Mesodermal cell (in vitro differentiated cells): ENCODE results near the gene MYH7.

Source experiments
- H3K27ac ChIP-seq: 2 replicates; pipeline ENCODE4 v1.7.0; 2013; ENCODE audit warnings: mild to moderate bottlenecking, low read depth, low read length, moderate library complexity; ENCODE audit not compliant: severe bottlenecking
- H3K36me3 ChIP-seq: 2 replicates; pipeline ENCODE4 v1.7.1; 2013; ENCODE audit warnings: mild to moderate bottlenecking, low read length, moderate library complexity; ENCODE audit not compliant: control insufficient read depth, insufficient read depth
- H3K4me1 ChIP-seq: one replicate; pipeline ENCODE4 v1.7.1; 2013; ENCODE audit warnings: mild to moderate bottlenecking, low read length; ENCODE audit not compliant: insufficient read depth, control insufficient read depth, poor library complexity, severe bottlenecking
- H3K4me3 ChIP-seq: 2 replicates; pipeline ENCODE4 v1.7.0; 2013; ENCODE audit warnings: low read length, control low read depth, mild to moderate bottlenecking; ENCODE audit not compliant: insufficient read depth, poor library complexity, severe bottlenecking; ENCODE audit errors: extremely low read depth
- H3K9me3 ChIP-seq: 2 replicates; pipeline ENCODE4 v1.7.1; 2013; ENCODE audit warnings: mild to moderate bottlenecking, low read length, moderate library complexity; ENCODE audit not compliant: control insufficient read depth
- WGBS, 2 experiments: methylation state at CpG; one replicate each; pipeline ENCODE4 v1.1.5; 2013; ENCODE audit warnings: missing lambda C conversion rate in 2 of 2; ENCODE audit not compliant: insufficient coverage in 2 of 2; 5-methylcytosine and 5-hydroxymethylcytosine counted together

The MYH7 gene

DNA sequence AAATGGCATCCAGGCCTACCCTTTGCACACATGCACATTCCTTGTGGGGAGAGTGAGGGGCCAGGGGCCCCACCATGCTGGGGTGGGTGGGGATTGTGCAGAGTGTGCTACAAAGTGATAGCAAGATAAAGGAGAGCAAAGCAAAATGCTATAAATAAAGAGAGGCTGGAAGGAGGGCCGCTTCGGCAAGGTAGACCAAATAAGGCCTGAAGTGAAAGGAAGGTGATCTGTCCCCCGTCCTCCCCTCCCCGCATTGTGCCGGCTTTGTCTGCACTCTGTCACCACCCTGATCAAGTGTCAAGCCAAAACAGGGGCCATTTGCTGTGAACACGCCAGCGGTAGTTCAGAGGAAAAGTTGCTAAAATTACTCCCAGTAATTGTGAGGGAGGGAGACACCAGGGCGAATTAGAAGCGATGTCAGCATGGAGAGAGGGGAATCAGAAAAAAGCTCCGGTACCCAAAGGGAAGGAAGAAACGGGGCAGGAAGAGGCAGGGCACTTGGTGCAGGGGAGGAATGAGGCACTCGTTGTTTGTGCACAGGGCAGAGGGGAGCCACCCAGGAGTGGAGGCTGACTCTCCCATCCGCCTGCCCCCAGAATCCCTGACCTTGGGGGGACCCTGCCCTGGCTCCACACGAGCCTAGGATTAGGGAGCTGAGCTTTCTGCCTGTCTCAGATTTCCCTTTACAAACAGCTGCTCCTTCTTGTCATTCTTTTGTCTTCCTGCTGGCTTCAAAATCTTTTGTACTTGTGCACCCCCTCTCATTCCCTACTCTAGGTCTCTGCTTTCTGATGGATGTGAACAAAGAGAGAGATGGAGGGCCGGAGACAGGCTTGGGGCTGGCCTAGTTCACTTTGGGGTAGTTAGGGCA, 2.9 kb upstream of the MYH7 start:
- no peaks in the 10 kb centered on the region for H3K36me3 ChIP-seq
- peaks cover 24% of the 10 kb centered on the region for H3K4me1 ChIP-seq
- H3K4me3 ChIP-seq = no peak overlapping the region
- H3K9me3 ChIP-seq = no peaks in the 10 kb centered on the region
- 63 to 75% methylated on average over 11 to 12 of the region's 15 CpGs for WGBS, 2 experiments
- H3K27ac ChIP-seq = no peak overlapping the region

DNA sequence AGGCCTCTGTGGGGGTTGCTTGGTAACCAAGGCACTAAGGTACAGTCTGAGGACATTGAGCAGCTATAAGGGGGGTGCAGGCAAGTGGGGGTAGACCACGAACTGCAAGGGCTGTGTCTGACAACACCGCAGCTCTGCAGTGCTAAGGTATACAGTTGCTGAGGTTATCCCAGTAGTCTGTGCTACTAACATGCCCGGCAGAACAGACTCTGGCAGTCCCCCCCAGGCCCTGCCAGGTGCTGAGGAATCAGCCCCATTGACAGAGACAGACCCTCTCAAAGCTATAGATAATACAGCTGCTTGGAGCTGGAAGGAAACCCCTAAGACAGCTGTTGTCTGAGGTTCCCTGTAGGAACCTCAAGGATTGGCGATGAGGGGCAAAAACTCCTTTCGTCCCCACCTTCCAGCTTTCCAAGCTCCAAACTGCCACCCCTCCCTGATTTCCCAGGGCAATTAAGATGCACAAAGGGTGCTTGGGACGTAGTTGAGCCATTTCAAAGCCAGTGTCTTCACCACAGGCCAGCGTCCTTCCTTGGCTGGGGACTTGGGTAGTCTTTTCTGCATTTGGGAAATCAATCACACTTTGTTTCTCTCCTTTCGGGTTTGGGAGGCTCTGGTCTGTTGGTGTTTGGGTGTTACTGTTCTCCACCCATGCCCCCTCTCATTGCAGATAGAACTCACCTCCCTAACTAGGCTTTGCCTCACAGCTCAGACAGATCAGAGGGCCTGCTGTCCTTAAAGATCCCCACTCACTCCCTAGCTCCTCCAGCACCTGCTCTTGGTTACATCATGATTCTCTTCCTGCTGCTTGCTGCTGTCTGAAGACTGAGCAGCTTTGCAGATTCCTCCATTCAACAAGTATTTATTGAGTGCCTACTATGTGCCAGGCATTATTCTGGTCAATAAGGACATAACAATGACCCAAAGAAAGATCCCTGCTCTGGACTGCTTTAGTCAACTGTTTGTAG, 2.0 kb upstream of the MYH7 start:
- H3K27ac ChIP-seq = no peak overlapping the region
- 89 to 92% methylated on average over 6 of the region's 8 CpGs for WGBS, 2 experiments
- no peaks in the 10 kb centered on the region for H3K9me3 ChIP-seq
- no peak overlapping the region for H3K4me3 ChIP-seq
- H3K4me1 ChIP-seq = peaks cover 22% of the 10 kb centered on the region
- no peaks in the 10 kb centered on the region for H3K36me3 ChIP-seq

DNA sequence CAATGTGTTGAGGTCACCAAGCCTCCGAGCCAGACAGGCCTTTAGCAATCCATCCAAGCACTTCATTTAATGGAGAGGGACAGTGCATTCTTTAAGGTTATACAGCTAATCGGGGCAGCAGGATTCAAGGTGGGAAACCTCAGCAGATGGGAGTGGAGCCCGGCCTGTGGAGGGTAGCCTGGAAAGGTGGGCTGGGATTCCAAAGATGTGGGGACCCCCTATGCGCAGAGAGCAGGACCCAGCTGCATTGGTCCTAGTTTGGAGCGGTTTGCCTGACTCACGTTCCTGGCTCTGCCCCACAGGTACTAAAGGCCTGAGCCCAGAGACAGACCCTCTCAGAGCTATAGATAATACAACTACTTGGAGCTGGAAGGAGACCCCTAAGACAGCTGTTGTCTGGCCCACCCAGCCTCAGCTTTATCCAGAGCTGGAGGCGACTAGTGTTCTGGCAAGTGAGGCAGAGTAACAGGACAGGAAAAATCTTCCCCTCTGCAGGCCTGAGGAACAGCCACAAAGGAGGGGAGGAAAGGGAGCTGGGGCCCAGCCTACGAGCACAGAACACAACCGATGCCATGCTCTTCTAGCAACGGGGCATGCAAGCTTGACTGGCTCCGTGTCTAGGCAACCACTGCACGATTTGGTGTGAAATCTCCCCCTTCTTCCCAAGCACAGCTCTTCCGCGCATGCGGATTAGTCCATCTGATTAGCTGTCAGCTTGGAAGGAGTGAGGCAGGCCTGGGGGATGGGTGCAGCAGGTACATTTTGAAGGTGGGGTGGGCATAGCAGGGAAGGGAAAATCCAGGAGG, 1.1 kb upstream of the MYH7 start:
- Histone ChIP-seq H3K4me3 (no peak overlapping the region), H3K4me1 (peaks cover 22% of the 10 kb centered on the region), H3K9me3 (no peaks in the 10 kb centered on the region), H3K27ac (peak overlapping the region; percentile 68), H3K36me3 (no peaks in the 10 kb centered on the region)
- WGBS, 2 experiments = 78 to 85% methylated on average over 12 to 15 of the region's 15 CpGs

DNA sequence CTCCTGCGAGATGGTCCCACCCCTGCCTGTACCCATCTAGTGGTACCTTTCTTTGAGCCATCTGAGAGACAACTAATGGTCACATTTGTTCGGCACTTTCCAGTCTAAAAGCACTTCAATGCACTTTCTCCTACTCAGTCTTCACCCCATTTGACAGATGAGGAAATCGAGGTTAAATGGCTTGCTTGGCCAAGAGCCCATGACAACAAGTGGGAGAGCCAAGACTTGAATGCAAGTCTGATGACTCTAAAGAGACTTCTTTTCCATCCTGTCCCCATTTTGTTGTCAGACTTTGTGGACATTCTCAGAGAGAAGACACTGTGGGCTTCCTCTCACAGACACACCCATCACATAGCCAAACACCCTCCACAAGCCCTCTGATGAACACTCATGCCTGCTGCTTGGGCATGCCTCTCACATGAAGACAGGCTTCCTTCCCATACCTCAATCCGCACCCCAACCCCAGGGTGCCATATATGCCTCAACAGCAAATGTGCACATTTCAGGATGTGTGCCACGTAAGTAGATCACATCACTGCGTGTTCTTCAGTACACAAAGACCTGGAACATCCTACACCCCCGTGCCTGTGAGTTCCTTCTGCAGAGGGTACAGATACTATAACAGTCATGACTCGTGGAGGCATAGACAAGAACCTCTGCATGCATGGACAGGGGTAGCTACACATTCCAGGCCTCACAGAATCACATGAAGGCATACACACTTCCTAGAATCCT, 805 bp downstream of the MYH7 start:
- H3K36me3 ChIP-seq = no peaks in the 10 kb centered on the region
- H3K9me3 ChIP-seq = no peaks in the 10 kb centered on the region
- H3K27ac ChIP-seq = no peak overlapping the region
- H3K4me3 ChIP-seq = no peak overlapping the region
- peaks cover 25% of the 10 kb centered on the region for H3K4me1 ChIP-seq
- 87 to 95% methylated on average over 7 to 8 of the region's 8 CpGs for WGBS, 2 experiments

DNA sequence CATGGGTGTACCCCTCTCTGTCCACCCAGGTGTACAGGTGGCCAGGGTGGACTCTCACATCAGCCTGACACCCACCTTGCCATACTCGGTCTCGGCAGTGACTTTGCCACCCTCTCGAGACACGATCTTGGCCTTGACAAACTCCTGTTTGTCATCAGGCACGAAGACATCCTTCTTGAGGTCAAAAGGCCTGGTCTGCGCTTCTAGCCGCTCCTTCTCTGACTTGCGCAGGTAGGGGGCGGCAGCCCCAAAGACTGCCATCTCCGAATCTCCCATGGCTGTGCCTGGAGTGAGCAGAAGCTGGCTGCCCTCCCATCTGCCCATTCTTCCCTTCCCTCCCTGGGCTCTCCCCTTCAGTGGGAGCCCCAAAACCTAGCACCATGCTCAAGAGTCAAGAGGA, 2.0 kb downstream of the MYH7 start:
- H3K4me1 ChIP-seq = peaks cover 25% of the 10 kb centered on the region
- no peaks in the 10 kb centered on the region for H3K36me3 ChIP-seq
- H3K9me3 ChIP-seq = no peaks in the 10 kb centered on the region
- 81 to 84% methylated on average over 10 of the region's 10 CpGs for WGBS, 2 experiments
- no peak overlapping the region for H3K4me3 ChIP-seq
- no peak overlapping the region for H3K27ac ChIP-seq

DNA sequence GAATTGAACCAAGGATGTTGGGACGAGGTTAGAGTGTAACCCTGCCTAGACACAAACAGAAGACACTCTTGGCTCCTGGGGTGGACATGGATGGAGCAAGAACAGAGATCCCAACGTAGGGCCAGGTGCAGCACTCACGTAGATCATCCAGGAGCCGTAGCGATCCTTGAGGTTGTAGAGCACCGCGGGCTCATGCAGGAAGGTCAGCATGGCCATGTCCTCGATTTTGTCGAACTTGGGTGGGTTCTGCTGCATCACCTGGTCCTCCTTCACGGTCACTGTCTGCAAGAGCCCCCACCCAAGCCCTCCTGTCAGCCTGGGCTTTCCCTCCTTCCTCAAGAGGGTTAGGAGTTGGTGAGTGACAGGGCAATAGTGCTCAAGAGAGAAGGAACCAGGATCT, 2.5 kb downstream of the MYH7 start:
- 93 to 99% methylated on average over 9 of the region's 10 CpGs for WGBS, 2 experiments
- H3K27ac ChIP-seq = no peak overlapping the region
- H3K9me3 ChIP-seq = no peaks in the 10 kb centered on the region
- H3K4me3 ChIP-seq = no peak overlapping the region
- H3K36me3 ChIP-seq = no peaks in the 10 kb centered on the region
- H3K4me1 ChIP-seq = peaks cover 25% of the 10 kb centered on the region

DNA sequence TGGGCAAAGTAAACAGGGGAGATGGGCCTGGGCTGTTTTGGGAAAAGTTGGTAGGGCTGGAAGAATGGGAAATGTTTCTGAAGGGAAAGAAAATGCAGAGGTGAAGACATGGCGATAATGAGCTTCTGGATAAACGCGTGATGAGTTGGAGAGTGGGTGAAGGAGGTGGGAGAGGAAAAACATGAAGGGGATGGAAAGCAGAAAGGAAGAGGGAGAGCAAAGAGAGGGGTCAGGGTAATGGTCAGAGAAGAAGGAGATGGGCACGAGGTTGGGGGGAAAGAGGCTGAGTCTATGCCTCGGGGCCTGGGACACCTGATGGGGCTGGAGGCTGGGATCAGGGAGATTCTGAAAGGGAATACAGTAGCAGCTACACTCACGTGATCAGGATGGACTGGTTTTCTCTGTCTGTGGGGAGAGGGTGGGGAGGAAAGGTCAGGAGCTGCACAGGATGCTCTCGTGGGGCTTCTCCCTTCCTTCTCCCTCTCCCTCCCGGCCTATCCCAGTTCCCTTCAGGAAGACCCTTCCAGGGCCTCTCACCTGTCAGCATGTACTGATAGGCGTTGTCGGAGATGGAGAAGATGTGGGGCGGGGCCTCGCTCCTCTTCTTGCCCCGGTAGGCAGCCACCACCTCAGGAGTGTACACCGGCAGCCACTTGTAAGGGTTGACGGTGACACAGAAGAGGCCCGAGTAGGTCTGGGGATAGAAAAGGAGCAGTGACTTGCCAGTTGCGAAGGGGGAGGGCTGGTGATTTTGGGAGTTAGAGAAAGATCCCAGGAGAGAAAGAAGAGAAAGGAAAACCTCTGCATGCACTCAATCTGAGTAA, 3.1 kb downstream of the MYH7 start:
- WGBS, 2 experiments = 90 to 92% methylated on average over 11 to 12 of the region's 17 CpGs

DNA sequence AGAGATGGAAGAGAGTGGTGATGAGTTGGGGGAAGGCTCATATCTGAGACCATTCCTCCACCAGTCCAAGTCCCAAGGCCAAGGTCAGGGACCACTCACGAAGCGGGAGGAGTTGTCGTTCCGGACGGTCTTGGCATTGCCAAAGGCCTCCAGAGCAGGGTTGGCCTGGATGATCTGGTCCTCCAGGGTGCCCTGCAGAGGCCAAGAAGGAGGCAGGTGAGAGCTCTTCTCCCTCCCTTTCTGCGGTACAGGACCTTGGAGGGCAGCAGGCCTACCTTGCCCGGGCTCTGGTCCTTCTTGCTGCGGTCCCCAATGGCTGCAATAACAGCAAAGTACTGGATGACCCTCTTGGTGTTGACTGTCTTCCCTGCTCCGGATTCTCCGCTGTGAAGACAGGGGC, 4.0 kb downstream of the MYH7 start:
- Histone ChIP-seq H3K4me3 (no peak overlapping the region), H3K27ac (no peak overlapping the region), H3K36me3 (no peaks in the 10 kb centered on the region), H3K9me3 (no peaks in the 10 kb centered on the region), H3K4me1 (peaks cover 18% of the 10 kb centered on the region)
- 96% methylated on average over 8 to 10 of the region's 10 CpGs for WGBS, 2 experiments

More for the DNA sequence above, 3.1 kb downstream of the MYH7 start:
- H3K9me3 ChIP-seq = no peaks in the 10 kb centered on the region
- H3K4me1 ChIP-seq = peaks cover 25% of the 10 kb centered on the region
- no peak overlapping the region for H3K27ac ChIP-seq
- no peaks in the 10 kb centered on the region for H3K36me3 ChIP-seq
- no peak overlapping the region for H3K4me3 ChIP-seq

DNA sequence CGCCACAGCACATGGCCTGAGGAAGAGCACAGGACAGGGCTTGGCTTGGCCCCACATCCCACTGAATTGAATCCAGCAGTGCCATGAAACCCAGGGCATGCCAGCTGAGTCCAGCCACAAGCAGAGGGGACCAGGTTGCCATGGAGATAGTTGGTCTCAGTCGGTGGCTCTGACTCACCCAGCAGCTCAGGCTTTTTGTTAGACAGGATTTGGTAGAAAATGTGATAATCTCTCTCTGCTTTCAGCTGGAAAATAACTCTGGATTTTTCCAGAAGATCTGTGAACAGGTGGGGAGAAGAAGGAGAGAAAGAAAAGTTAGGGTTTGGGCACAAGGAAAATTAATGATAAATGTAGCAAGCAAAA, 4.8 kb downstream of the MYH7 start:
- no peaks in the 10 kb centered on the region for H3K36me3 ChIP-seq
- H3K9me3 ChIP-seq = no peaks in the 10 kb centered on the region
- H3K4me3 ChIP-seq = no peak overlapping the region
- 55 to 89% methylated on average over 1 to 2 of the region's 2 CpGs for WGBS, 2 experiments
- H3K27ac ChIP-seq = no peak overlapping the region
- peaks cover 10% of the 10 kb centered on the region for H3K4me1 ChIP-seq
